Cerebellar cortex (tissue), 1 donor: ENCODE measurements around the gene SUMO3.

Experiments
- DNase-seq: peaks from one replicate; pipeline ENCODE4 v3.0.0-alpha.2; 2015; ENCODE audit warnings: low spot score

The SUMO3 gene

DNA sequence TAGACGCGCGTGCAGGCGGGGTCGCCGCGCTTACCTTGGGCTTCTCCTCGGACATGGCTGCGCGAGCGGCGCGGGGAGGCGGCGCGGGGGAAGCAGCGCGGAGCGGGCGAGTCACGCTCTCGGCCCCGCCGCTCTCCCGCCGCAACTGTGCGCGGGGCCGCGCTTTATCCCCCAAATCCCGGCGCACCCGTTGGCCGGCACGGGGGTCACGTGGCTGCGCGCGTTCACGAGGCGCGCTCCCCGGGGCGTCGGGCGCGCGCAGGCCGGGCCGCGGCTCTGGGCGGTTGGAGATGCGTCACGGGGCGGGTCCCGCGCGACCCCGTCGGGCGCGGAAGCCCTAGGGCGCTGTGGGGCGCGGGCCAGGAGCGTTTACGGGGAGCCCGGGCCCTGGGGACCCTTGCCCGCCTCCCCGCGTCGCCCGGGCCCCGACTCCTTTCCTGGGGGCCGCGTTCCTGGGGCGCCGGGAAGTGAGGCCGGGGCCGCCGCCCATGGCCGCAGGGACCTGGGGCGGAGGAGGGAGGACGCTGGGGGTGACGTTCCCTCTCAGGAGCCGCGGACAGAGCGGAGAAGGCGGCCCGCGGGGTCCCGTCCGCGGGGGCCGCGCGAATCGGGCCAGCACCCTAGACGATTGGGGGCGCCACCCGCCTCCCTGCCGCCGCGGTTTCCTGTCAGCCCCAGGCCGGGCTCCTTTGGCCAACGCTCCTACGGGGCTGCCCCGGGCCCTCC is at the start of gene SUMO3:
TSS of gene SUMO3 (minus strand) at position 149 of the 726 bp plus-strand sequence. CDS start at position 55, 94 bp downstream.
- peak; percentile 47 for DNase-seq

DNA sequence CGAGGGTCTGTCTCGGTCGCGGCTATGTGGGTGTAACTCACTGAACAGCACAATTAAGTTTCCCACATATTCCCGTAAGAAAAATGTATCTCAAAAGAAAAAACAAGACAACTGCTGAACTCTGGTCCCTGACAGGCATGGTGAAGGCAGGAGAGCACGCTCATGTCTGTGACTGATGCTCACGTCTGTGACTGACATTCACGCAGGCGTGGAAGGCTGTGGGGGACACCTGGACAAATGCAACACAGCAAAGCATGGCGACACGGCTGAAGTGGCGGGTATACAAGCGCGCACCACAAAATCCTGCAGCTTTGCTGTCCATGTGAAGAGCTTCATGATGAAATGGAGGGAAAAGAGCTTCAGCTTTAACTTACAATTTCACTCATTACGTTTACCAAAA is 49.6 kb upstream of the SUMO3 start:
- DNase-seq, result no peak

DNA sequence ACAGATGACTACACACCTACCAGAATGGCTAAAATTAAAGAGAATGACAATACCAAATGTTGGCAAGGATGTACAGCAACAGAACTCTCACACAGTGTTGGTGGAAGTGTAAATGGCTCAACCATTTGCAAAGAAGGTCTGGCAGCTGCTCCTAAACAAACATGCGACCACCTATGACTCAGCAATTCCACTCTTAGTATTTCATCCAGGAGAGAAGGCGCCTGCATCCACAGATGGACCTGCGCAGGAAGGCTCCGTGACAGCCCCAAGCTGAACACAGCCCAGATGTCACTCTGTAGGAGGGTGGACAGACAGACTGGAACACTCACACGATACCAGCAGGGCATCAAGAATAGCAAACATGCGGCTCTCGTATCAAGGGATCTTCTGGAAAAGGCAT is 48.9 kb upstream of the SUMO3 start:
- DNase-seq, result peak; percentile 36

GRCh38 chr21:44865561-44866280 is 47.9 kb upstream of the SUMO3 start:
- peak; percentile 50 for DNase-seq

DNA sequence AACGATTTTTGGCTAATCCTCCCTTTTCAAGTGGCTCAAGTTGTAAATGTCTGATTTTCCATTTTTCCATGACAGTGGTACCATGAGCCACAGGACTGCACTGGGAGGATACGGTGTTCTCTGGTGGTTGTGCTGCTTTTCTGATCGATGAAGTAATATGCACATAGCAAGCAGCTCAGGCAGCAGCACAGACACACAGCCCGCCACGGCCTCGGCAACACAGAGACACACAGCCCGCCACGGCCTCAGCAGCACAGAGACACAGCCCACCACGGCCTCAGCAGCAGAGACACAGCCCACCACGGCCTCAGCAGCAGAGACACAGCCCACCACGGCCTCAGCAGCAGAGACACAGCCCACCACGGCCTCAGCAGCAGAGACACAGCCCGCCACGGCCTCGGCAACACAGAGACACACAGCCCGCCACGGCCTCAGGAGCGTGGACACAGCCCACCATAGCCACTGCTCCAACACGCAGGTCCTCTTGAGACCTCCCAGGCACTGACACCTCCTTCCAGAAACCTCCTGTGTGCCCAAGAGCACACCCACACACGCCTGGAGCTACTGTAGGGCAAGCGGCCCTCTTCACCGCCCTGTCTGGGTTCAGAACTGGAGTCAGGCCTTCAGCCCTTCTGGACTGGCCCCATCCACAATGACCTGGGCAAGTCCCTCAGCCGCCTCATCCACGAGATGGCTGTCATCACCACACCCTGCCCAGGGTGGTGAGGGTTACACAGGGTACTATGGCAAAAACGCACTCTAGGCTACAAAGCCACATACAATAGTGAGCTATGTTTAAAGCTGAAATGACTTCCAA is 45.2 kb upstream of the SUMO3 start:
- DNase-seq, result no peak

- no peak for DNase-seq
Measured at GRCh38 chr21:44858791-44859190, 40.9 kb upstream of the SUMO3 start.

- DNase-seq, result no peak
Measured at GRCh38 chr21:44858291-44858690, 40.4 kb upstream of the SUMO3 start.

DNA sequence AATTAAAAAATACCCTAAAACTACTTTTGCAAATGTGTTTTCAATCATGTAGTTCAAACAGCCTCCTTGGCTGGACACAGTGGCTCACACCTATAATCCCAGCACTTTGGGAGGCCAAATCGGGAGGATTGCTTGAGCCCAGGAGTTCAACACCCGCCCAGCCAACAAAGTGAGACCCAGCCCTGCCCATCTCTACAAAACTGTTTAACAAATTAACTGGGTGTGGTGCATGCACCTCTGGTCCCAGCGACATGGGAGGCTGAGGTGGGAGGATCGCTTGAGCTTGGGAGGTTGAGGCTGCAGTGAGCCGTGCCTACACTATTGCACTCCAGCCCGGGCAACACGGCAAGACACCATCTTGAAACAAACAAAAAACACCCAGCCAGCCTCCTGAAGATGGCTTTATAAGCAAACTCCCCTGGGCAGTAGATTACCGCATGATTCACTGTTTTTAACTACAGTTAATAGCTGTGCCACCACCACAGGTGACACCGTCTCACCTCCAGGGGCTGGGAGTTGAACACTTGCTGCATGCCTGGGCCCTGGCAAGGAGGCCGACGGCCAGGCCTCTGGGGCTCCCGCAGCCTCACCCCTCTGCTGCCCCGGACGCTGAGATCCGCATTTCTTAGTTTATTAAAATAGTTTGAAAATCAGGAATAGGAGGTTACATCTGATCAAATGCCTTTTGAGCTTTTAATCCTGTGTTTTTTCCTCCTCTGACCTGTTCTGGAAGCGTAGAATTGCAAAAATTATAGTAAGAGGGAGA is 39.4 kb upstream of the SUMO3 start:
- DNase-seq, result no peak

DNA sequence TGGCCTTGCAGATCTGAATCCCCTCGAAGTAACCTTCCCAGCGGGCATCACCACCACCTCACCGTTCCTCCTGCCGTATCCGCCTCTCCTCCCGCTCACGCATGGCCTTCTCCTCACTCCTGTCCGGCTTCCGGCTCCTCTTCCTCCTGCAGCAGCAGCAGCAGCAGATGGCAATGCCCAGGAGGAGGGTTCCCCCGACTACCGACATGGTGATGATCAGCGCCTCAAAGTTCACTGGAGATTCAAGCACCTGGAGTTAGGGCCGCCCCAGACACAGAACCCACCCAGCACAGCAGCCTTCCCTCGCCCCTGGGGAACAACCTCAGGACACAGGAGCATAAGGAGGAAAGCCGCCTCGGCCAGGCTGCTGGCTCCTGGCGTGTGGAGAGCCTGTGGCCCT is 38.3 kb upstream of the SUMO3 start:
- no peak for DNase-seq

DNA sequence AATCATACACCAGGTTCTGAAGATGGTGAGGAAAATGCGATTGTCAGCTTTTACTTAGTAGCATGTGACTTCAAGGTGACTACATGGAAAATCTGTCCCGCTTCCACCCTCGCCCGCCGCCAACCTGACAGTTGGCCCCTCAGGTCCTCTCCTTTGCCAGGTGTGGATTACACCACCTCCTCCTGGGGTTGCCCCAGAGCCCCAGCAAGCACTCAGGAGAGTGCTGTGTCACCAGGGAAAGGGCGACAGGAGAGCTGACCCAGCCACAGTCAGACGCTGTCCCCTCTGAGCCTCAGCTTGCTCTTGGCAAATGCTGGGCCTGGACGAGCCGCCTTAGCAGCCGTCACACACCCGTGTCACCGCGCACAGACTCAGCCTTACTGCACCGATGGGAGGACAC is 37.7 kb upstream of the SUMO3 start:
- no peak for DNase-seq

DNA sequence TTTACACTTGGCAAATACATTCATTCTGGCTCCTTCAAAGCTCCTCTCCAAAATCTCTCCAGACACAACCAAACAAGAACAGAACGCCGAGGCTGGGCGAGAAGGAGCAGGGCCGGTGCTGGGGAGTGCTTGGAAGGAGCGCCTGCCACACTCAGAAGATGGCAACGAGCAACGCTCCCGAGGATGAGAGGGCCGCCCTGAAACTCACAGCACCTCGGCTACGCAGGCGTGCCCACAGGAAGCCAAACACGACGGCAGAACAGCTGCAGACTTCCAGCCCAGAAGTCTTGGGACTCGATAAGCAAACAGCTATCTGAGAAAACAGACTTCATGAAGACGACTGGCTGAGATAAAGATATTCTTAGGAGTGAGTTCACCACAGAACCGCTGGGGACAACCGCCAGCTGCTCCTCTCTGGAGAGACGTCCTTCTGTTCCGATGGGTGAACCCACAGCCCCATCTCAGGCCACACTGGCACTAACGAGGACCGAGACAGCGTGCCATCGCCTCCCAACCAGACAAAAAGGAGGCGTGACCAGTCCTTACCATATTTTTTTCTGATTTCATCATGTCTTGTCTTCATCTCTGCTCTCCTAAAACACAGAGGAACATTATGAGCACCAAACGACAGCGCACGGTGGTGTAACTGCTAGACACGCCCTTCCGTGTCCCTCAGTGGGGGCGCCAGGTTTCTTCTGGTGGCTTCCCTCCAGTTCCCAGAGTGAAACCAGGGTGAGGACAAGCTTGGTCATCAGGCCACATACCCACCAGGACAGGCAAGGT is 37.0 kb upstream of the SUMO3 start:
- no peak for DNase-seq

DNA sequence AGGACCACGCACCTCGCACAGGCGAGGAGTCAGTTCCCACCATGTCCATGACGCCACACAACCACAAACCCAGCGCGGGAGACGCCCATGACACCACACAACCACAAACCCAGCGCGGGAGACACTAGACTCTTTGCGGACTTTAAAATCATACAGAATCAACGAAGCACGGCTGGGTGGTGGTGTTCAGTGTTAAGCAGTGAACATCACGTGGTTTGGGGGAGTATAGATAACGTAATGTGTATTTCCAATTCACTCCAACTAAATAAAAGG is 36.5 kb upstream of the SUMO3 start:
- DNase-seq, result no peak

DNA sequence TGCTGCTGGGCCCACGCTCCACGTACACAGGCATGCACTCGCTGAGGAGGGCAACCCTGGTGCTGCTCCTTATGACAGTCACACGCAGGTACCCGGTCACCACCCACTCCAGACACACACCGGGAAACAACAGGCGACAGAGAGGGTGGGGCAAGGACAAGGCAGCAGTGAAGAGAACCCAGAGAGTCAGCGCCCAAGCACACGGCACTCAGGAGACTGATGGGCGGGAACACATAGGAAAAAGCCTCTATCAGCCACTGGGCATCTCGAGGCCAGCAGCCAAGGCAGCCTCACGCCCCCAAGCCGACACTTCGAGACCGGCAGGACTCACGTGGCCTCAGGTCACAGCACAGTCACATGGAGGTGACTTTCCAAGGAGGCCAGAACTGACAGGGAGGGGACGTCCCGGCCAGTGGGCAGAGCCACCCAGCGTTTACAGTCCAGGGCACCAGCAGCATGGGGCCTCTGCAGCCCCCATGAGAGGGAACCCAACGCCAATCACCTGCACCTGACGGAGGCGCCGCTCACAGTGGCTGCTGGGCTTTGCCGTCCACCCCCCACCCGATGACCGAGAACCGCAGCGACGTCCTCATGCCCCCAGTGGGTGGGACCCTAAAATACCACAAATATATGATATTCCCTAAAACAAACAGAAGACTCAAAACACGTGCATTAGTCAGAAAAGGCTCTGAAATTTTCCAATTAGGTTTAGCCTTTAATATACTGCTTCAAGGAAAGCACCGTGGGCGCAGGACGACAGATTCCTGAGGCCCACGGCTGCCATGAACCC is 35.9 kb upstream of the SUMO3 start:
- no peak for DNase-seq

DNA sequence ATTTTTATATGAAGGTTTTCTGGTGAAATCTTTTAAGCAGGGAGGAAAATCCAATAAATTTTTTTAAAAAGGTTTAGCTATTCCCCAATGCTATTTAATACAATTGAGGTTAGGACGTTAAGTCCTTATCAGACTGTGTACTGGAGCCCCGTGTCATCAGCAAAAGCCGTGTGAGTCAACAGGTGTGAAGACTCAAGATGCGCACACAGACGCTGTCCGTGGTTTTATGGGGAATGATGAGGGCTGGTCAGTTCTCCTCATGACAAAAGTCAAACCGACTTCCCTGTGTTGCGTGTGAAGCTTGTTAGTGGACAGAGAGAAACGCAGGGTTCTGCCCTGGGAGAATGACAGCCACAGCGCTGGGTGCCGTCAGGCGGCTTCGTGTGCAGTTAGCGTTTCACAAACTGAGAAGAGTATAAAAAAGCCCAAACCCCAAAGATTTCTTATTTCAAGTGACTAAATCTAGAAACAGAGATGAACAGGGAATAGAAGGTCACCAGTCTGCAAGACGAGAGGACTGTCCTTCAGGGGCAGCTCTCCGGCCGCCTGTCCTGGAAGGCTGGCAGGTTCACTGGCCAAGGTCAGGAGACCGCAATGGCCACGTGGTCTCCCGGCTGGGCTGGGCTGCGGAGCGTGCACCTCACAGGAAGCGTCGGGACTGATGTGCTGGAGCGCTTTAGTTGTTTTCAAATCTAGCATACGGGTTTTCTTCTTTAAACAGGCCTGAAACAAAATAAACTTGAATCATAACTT is 33.2 kb upstream of the SUMO3 start:
- DNase-seq, result no peak

GRCh38 chr21:44850208-44850800 is 32.4 kb upstream of the SUMO3 start:
- no peak for DNase-seq

DNA sequence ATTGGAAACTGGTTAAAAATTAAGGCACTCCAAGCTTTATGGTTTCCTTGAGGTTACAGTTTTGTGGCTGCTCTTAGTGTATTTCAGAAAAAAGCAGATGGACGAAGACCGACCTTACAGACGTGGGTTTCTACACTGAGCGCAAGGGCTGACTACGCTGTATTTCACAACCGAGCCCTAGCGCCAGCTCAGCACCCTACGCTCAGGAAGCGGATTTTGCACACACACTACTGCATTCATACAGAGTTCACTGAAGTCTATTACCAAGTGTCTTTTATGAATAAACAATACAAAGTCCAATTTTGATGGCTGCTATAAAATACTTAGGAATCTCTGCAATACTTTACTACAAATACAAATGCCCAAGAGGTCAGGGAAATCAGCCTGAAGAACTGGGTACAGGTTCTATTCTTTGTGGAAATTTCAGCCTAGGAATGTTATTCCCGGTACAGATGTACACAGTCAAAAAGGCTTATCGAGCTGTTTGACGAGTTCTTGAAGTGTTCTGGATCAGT is 31.8 kb upstream of the SUMO3 start:
- DNase-seq, result no peak

DNA sequence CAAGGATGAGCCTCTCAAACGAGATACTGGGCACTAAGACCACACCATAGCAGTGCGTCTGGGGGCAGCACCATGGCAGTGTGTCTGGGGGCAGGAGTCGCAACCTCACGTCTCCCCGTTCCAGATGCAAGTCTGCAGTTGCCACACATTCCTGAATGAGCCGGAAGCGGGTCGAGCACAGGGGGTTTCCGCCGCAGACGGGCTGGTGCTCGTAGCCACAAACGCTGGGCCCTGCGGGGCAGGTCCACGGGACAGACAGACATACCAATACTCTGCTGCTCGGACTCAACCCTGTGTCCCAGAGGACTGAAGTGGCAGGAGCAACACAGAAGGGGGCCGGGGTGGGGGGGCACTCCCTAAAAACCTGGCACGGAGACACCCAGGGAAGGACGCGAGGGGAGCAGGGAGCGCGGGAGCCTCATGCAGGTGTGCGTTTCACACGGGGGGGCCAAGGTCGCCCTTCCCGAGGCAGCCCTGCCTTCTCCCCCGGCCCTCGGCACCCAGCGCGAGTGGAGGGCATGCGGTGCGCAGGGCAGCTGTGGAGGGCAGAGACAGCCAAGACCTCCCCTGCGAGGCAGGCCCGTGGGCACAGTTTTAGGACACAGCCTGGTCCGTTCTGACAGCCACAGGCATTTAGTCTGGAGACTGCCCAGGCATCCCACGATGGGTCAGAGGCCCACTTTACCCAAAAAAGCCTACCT is 31.1 kb upstream of the SUMO3 start:
- DNase-seq, result no peak

- DNase-seq, result no peak
Measured at GRCh38 chr21:44847261-44848056, 29.6 kb upstream of the SUMO3 start.
